NT2/D1 (cell line): ENCODE results near the gene DROSHA.

Experiments
- SUZ12 ChIP-seq: IDR thresholded peaks from 2 replicates; pipeline ENCODE4 v1.6.1; 2011; ENCODE audit not compliant: insufficient read length, insufficient read depth; ENCODE audit errors: extremely low read depth
- ZNF274 ChIP-seq: IDR thresholded peaks from 2 replicates; pipeline ENCODE4 v1.6.1; 2011; ENCODE audit warnings: mild to moderate bottlenecking, low read depth, low read length

GRCh38 chr5:31500256-31500655 is 31.6 kb downstream of the DROSHA start:
- TF ChIP-seq ZNF274 (no peak), SUZ12 (no peak)
